Measurements from ENCODE around the gene WDR72.

Gene WDR72

DNA sequence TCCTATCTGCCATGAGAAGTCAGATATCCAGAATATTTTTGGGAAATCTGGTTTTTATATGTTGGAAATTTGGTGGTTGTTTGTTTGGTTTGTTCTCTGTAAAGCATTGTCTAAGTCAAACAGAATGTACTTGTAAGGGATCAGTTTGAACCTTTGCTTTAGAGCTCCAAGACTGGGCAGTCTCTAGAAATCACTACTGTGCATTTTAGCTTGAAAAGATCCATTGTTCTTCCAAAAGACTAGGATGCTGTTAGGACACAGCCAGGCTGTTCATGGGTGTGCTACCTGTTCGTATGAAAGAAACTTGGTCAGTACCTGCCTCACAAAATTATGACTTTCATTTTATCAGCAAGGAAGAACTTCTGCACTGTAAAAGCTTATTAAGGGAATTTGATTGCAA is 182.6 kb downstream of the WDR72 start:
- no peaks in the 10 kb centered on the region for H4K20me1 ChIP-seq (ENCODE audit: insufficient read depth, low read length, poor library complexity, severe bottlenecking)
- no peaks in the 10 kb centered on the region for H3K79me2 ChIP-seq (ENCODE audit: insufficient read depth, low read length)
- no peaks in the 10 kb centered on the region for H3K9me2 ChIP-seq (replicated peaks; ENCODE audit: low read depth, low read length)
- no peak overlapping the region for H3K4me2 ChIP-seq (ENCODE audit: low read depth, low read length, poor library complexity, severe bottlenecking)
- H3K36me3 ChIP-seq (ENCODE audit: insufficient read depth, low read length), result no peaks in the 10 kb centered on the region
- H3K9ac ChIP-seq (ENCODE audit: low read depth, low read length, poor library complexity, severe bottlenecking), result no peak overlapping the region
- H3K9me3 ChIP-seq (ENCODE audit: insufficient read depth, low read depth, low read length), result no peaks in the 10 kb centered on the region
- H3K27me3 ChIP-seq (ENCODE audit: insufficient read depth, low read length, poor library complexity, severe bottlenecking), result no peaks in the 10 kb centered on the region
- no peaks in the 10 kb centered on the region for H3F3A ChIP-seq (ENCODE audit: low read depth)
- H3K4me3 ChIP-seq (ENCODE audit: low read length, poor library complexity, severe bottlenecking), result no peak overlapping the region
- no peak for TF ChIP-seq EZH2phosphoT487 (IDR thresholded peaks at IDR 0.05; ENCODE audit: borderline replicate concordance)
- TF ChIP-seq, protein P1, sequence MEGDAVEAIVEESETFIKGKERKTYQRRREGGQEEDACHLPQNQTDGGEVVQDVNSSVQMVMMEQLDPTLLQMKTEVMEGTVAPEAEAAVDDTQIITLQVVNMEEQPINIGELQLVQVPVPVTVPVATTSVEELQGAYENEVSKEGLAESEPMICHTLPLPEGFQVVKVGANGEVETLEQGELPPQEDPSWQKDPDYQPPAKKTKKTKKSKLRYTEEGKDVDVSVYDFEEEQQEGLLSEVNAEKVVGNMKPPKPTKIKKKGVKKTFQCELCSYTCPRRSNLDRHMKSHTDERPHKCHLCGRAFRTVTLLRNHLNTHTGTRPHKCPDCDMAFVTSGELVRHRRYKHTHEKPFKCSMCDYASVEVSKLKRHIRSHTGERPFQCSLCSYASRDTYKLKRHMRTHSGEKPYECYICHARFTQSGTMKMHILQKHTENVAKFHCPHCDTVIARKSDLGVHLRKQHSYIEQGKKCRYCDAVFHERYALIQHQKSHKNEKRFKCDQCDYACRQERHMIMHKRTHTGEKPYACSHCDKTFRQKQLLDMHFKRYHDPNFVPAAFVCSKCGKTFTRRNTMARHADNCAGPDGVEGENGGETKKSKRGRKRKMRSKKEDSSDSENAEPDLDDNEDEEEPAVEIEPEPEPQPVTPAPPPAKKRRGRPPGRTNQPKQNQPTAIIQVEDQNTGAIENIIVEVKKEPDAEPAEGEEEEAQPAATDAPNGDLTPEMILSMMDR (conservative IDR thresholded peaks at IDR 0.05; ENCODE audit: low read length), result no peak
- H3K4me1 ChIP-seq (ENCODE audit: insufficient read depth, low read length, poor library complexity, severe bottlenecking), result no peaks in the 10 kb centered on the region
- H2AFZ ChIP-seq (ENCODE audit: low read length), result no peak overlapping the region

DNA sequence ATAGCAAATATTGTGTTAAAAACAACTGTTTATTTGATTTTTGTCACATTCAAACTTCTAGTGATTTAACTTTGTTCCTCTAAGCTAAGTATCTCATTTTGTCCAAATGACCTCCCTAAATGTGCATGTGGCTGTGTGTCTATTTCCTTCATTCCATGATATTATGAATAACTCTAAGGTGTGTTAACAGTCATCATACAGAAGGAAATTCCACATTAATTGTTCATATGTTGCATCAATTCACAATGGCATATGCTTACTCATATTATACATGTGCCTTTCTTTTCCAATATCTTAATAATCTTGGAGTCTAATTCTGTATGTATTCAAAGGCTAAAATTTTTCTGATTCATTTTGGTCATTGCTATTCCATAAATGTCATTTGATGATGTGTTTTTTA is 186.4 kb downstream of the WDR72 start:
- H3K9me3 ChIP-seq (ENCODE audit: insufficient read depth, low read depth, low read length), result no peaks in the 10 kb centered on the region
- no peak overlapping the region for H3K4me3 ChIP-seq (ENCODE audit: low read length, poor library complexity, severe bottlenecking)
- no peaks in the 10 kb centered on the region for H3K4me1 ChIP-seq (ENCODE audit: insufficient read depth, low read length, poor library complexity, severe bottlenecking)
- no peaks in the 10 kb centered on the region for H3K9me2 ChIP-seq (replicated peaks; ENCODE audit: low read depth, low read length)
- H4K20me1 ChIP-seq (ENCODE audit: insufficient read depth, low read length, poor library complexity, severe bottlenecking), result no peaks in the 10 kb centered on the region
- no peaks in the 10 kb centered on the region for H3K36me3 ChIP-seq (ENCODE audit: insufficient read depth, low read length)
- H3K4me2 ChIP-seq (ENCODE audit: low read depth, low read length, poor library complexity, severe bottlenecking), result no peak overlapping the region
- no peaks in the 10 kb centered on the region for H3K79me2 ChIP-seq (ENCODE audit: insufficient read depth, low read length)
- H3F3A ChIP-seq (ENCODE audit: low read depth), result no peaks in the 10 kb centered on the region
- H2AFZ ChIP-seq (ENCODE audit: low read length), result no peak overlapping the region
- H3K9ac ChIP-seq (ENCODE audit: low read depth, low read length, poor library complexity, severe bottlenecking), result no peak overlapping the region
- TF ChIP-seq EZH2phosphoT487 (IDR thresholded peaks at IDR 0.05; ENCODE audit: borderline replicate concordance), result no peak
- TF ChIP-seq, protein P1 (conservative IDR thresholded peaks at IDR 0.05; ENCODE audit: low read length), result no peak
- no peaks in the 10 kb centered on the region for H3K27me3 ChIP-seq (ENCODE audit: insufficient read depth, low read length, poor library complexity, severe bottlenecking)

DNA sequence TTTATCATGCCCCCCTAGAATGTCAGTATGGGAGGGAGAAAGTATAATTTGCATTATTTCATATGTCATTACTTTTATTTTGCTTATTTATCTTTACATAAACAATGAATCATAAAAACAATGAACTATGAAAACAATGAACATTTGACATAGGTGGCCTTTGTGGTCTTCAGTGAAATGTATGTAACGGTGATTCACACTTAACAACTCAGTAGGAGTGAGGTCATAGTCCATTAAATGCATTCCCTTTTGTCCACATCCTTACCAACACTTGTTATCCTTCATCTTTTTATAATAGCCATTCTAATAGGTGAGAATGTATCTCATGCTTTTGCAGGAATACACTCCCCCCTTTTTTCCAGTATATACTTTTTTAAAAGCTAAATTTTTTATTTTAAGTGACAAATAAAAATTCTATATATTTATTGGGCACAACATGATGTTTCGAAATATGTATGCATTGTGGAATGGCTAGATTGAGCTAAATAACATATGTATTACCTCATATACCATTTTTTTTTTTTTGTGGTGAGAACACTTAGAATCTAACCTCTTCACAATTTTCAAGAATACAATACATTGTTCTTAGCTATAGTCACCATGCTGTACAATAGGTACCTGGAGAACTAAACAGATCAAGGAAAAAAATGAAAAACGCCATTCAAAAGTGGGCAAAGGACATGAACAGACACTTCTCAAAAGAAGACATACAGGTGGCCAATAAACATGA is 189.5 kb downstream of the WDR72 start:
- Histone ChIP-seq H4K20me1 (ENCODE audit: insufficient read depth, low read length, poor library complexity, severe bottlenecking) (no peaks in the 10 kb centered on the region), H3K9me2 (replicated peaks; ENCODE audit: low read depth, low read length) (no peaks in the 10 kb centered on the region), H3K79me2 (ENCODE audit: insufficient read depth, low read length) (no peaks in the 10 kb centered on the region), H3K9ac (ENCODE audit: low read depth, low read length, poor library complexity, severe bottlenecking) (no peak overlapping the region), H3K4me1 (ENCODE audit: insufficient read depth, low read length, poor library complexity, severe bottlenecking) (peaks cover 25% of the 10 kb centered on the region), H3K4me3 (ENCODE audit: low read length, poor library complexity, severe bottlenecking) (no peak overlapping the region), H3F3A (ENCODE audit: low read depth) (no peaks in the 10 kb centered on the region), H3K4me2 (ENCODE audit: low read depth, low read length, poor library complexity, severe bottlenecking) (no peak overlapping the region), H3K27me3 (ENCODE audit: insufficient read depth, low read length, poor library complexity, severe bottlenecking) (no peaks in the 10 kb centered on the region), H2AFZ (ENCODE audit: low read length) (no peak overlapping the region), H3K9me3 (ENCODE audit: insufficient read depth, low read depth, low read length) (no peaks in the 10 kb centered on the region), H3K36me3 (ENCODE audit: insufficient read depth, low read length) (no peaks in the 10 kb centered on the region)
- TF ChIP-seq, protein P1 (conservative IDR thresholded peaks at IDR 0.05; ENCODE audit: low read length), result no peak
- no peak for TF ChIP-seq EZH2phosphoT487 (IDR thresholded peaks at IDR 0.05; ENCODE audit: borderline replicate concordance)
